H9 (cell line): ENCODE data around the gene PXDN. TPM values are rescaled to one million over a fixed set of nuclear protein-coding genes. Genes with fewer than 3 reads are reported as not detected.
A peak's percentile ranks its signal among the peaks of the same experiment; 100 is the strongest.

Experiments
- DNase-seq: peaks from one replicate; pipeline ENCODE4 v3.0.0-alpha.2; 2017
- H2AFZ ChIP-seq: one replicate; pipeline ENCODE4 v1.6.1; 2013; ENCODE audit warnings: mild to moderate bottlenecking, low read length, control low read depth, moderate library complexity
- H2AK5ac ChIP-seq: 2 replicates; pipeline ENCODE4 v1.6.1; 2013; ENCODE audit warnings: low read length, control low read depth, mixed read lengths; ENCODE audit not compliant: insufficient read length
- H2BK120ac ChIP-seq: one replicate; pipeline ENCODE4 v1.6.1; 2013; ENCODE audit warnings: low read depth, mild to moderate bottlenecking, low read length, control low read depth, inconsistent platforms; ENCODE audit not compliant: poor library complexity, severe bottlenecking
- H2BK12ac ChIP-seq: 2 replicates; pipeline ENCODE4 v1.6.1; 2013; ENCODE audit warnings: low read length, control low read depth, mixed read lengths, low read depth; ENCODE audit not compliant: insufficient read length
- H2BK15ac ChIP-seq: 2 replicates; pipeline ENCODE4 v1.6.1; 2013; ENCODE audit warnings: low read depth, low read length, control low read depth
- H2BK20ac ChIP-seq: one replicate; pipeline ENCODE4 v1.6.1; 2013; ENCODE audit warnings: low read depth, mild to moderate bottlenecking, low read length, control low read depth, inconsistent platforms; ENCODE audit not compliant: poor library complexity, severe bottlenecking
- H2BK5ac ChIP-seq: 2 replicates; pipeline ENCODE4 v1.6.1; 2013; ENCODE audit warnings: low read length, control low read depth, mixed read lengths; ENCODE audit not compliant: insufficient read length
- H3K14ac ChIP-seq: 2 replicates; pipeline ENCODE4 v1.6.1; 2013; ENCODE audit warnings: low read length, control low read depth; ENCODE audit not compliant: insufficient read depth
- H3K18ac ChIP-seq: 2 replicates; pipeline ENCODE4 v1.6.1; 2013; ENCODE audit warnings: low read depth, mild to moderate bottlenecking, mixed read lengths, low read length, control low read depth; ENCODE audit not compliant: insufficient read length
- H3K23ac ChIP-seq: 2 replicates; pipeline ENCODE4 v1.6.1; 2013; ENCODE audit warnings: low read length, control low read depth, mixed read lengths, low read depth; ENCODE audit not compliant: insufficient read length
- H3K23me2 ChIP-seq: 2 replicates; pipeline ENCODE4 v1.6.1; 2013; ENCODE audit warnings: low read depth, mild to moderate bottlenecking, mixed read lengths, low read length, control low read depth; ENCODE audit not compliant: insufficient read length, poor library complexity, severe bottlenecking
- H3K27ac ChIP-seq: 2 replicates; pipeline ENCODE4 v1.5.1; 2013; ENCODE audit warnings: low read length, control low read depth, mixed read lengths, low read depth; ENCODE audit not compliant: insufficient read length
- H3K27me3 ChIP-seq: 2 replicates; pipeline ENCODE4 v1.6.1; 2013; ENCODE audit warnings: low read length, control low read depth, inconsistent platforms; ENCODE audit not compliant: insufficient read depth
- H3K4ac ChIP-seq: 2 replicates; pipeline ENCODE4 v1.6.1; 2013; ENCODE audit warnings: low read depth, mild to moderate bottlenecking, control low read depth, inconsistent platforms, low read length, moderate library complexity
- H3K4me1 ChIP-seq: 2 replicates; pipeline ENCODE4 v1.6.1; 2013; ENCODE audit warnings: low read length, control low read depth, inconsistent platforms; ENCODE audit not compliant: insufficient read depth
- H3K4me2 ChIP-seq: 2 replicates; pipeline ENCODE4 v1.6.1; 2013; ENCODE audit warnings: low read length, control low read depth, mixed read lengths; ENCODE audit not compliant: insufficient read length, insufficient read depth
- H3K56ac ChIP-seq: 2 replicates; pipeline ENCODE4 v1.6.1; 2013; ENCODE audit warnings: low read depth, mild to moderate bottlenecking, mixed read lengths, low read length, control low read depth; ENCODE audit not compliant: insufficient read length
- H3K79me1 ChIP-seq: 2 replicates; pipeline ENCODE4 v1.6.1; 2013; ENCODE audit warnings: low read depth, mild to moderate bottlenecking, moderate library complexity, low read length, control low read depth, inconsistent platforms; ENCODE audit not compliant: insufficient read depth, poor library complexity, severe bottlenecking
- H3K79me2 ChIP-seq: 2 replicates; pipeline ENCODE4 v1.6.1; 2013; ENCODE audit warnings: low read length, control low read depth, inconsistent platforms; ENCODE audit not compliant: insufficient read depth
- H3K9ac ChIP-seq: 2 replicates; pipeline ENCODE4 v1.6.1; 2013; ENCODE audit warnings: low read length, control low read depth, mixed read lengths; ENCODE audit not compliant: insufficient read length; ENCODE audit errors: extremely low read depth
- H3K9me3 ChIP-seq: one replicate; pipeline ENCODE4 v1.6.1; 2013; ENCODE audit warnings: low read depth, low read length, inconsistent platforms; ENCODE audit not compliant: control insufficient read depth
- H3T11ph ChIP-seq: one replicate; pipeline ENCODE4 v1.6.1; 2013; ENCODE audit warnings: mild to moderate bottlenecking, low read length, control low read depth, inconsistent platforms
- H4K20me1 ChIP-seq: one replicate; pipeline ENCODE4 v1.6.1; 2013; ENCODE audit not compliant: control insufficient read depth, insufficient read length, insufficient read depth
- H4K5ac ChIP-seq: 2 replicates; pipeline ENCODE4 v1.6.1; 2013; ENCODE audit warnings: low read depth, mild to moderate bottlenecking, mixed read lengths, low read length, control low read depth; ENCODE audit not compliant: insufficient read length
- H4K8ac ChIP-seq: replicated peaks from 2 replicates; pipeline ENCODE4 v1.6.1; 2013; ENCODE audit warnings: low read length, control low read depth, mixed read lengths, low read depth; ENCODE audit not compliant: insufficient read length
- H4K91ac ChIP-seq: 2 replicates; pipeline ENCODE4 v1.6.1; 2013; ENCODE audit warnings: low read depth, mild to moderate bottlenecking, moderate library complexity, mixed read lengths, low read length, control low read depth; ENCODE audit not compliant: insufficient read length
- H3K27ac Mint-ChIP-seq, 3 experiments: 2 replicates in 2 of 3; 3 replicates in 1 of 3; pipeline ENCODE4 v1.8.0; 2020 to 2021; ENCODE audit warnings: mixed read lengths in 3 of 3, mild to moderate bottlenecking in 1 of 3, moderate library complexity in 1 of 3
- H3K27me3 Mint-ChIP-seq: 2 replicates; pipeline ENCODE4 v1.8.0; 2021; ENCODE audit warnings: low read depth, mild to moderate bottlenecking, moderate library complexity, mixed read lengths
- H3K36me3 Mint-ChIP-seq, 3 experiments: 2 replicates in 2 of 3; 3 replicates in 1 of 3; pipeline ENCODE4 v1.8.0; 2020 to 2021; ENCODE audit warnings: low read depth in 3 of 3, mixed read lengths in 3 of 3; ENCODE audit not compliant: insufficient read depth in 1 of 3
- H3K4me1 Mint-ChIP-seq, 2 experiments: 2 replicates each; pipeline ENCODE4 v1.8.0; 2020; ENCODE audit warnings: mixed read lengths in 2 of 2
- H3K4me3 Mint-ChIP-seq, 2 experiments: 2 replicates in 1 of 2; 3 replicates in 1 of 2; pipeline ENCODE4 v1.8.0; 2020 to 2021; ENCODE audit warnings: mild to moderate bottlenecking in 2 of 2, mixed read lengths in 2 of 2, moderate library complexity in 1 of 2
- H3K9me3 Mint-ChIP-seq, 2 experiments: 2 replicates in 1 of 2; 3 replicates in 1 of 2; pipeline ENCODE4 v1.8.0; 2020; ENCODE audit warnings: mild to moderate bottlenecking in 2 of 2, mixed read lengths in 2 of 2, moderate library complexity in 1 of 2
- CTCF ChIP-seq: fragments of 200-600 bp; sonication (generic); conservative IDR thresholded peaks from 3 replicates; pipeline ENCODE4 v1.8.0; 2021; ENCODE audit warnings: antibody characterized with exemption, mild to moderate bottlenecking
- WGBS: extraction: QIAGEN DNeasy Blood & Tissue Kit; methylation state at CpG from one replicate; pipeline ENCODE4 v1.1.7; 2013; ENCODE audit warnings: missing lambda C conversion rate, low lambda C conversion rate, mixed read lengths; ENCODE audit not compliant: insufficient read length; ENCODE audit errors: extremely low coverage; 5-methylcytosine and 5-hydroxymethylcytosine counted together
- total RNA-seq: library from RNA; stranded (reverse); gene quantifications from 2 replicates; pipeline ENCODE4 v1.2.1, GENCODE V29; 2021

PXDN gene
- total RNA-seq, 1 experiment from 2014 or later: 146 TPM

DNA sequence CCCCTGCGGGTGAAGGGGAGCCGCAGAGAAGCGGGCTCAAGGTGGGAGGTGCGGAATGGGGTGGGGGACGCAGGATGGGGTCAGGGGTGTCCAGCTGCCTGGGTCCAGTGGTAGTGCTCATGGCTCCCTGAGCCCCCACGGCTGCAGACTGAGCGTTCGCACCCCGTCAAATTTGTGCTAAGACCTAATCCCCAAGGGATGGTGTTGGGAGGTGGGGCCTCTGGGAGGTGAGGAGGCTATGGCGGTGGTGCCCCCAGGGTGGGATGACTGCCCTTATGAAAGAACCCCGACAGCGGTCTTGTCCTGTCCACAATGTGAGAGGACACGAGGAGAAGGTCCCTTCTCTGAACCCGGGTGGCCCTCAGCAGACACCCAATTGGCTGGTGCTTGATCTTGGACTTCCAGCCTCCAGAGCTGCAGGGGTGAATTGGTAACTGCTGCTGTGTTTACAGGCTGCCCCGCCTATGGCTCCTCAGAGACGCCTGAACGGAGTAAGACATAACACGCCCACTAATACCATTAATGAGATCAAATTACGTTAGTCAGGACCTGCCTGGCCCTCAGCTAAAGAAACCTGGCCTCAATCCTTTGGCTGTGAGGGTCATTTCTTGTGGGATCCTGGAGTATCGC lies 42.6 kb downstream of the PXDN start:
- Histone ChIP-seq H3K27me3 (no peaks in the 10 kb centered on the region), H3K4me1 (peaks cover 2% of the 10 kb centered on the region; the same call in 1 of the 2 replicates), H4K20me1 (peaks cover 7% of the 10 kb centered on the region), H3T11ph (no peak overlapping the region), H3K27ac (no peak overlapping the region), H3K4me2 (no peak overlapping the region), H3K9me3 (no peaks in the 10 kb centered on the region), H2BK12ac (no peak overlapping the region), H3K79me2 (peaks cover 3% of the 10 kb centered on the region; the same call in 1 of the 2 replicates), H4K5ac (no peak overlapping the region), H2AK5ac (no peak overlapping the region), H2BK5ac (no peak overlapping the region), H3K23ac (no peak overlapping the region), H3K23me2 (no peaks in the 10 kb centered on the region), H2AFZ (no peak overlapping the region), H4K91ac (no peak overlapping the region), H3K4ac (no peak overlapping the region), H3K9ac (no peak overlapping the region), H2BK120ac (no peak overlapping the region), H3K14ac (no peak overlapping the region), H3K56ac (no peak overlapping the region), H3K18ac (no peak overlapping the region), H2BK15ac (no peak overlapping the region), H3K79me1 (no peaks in the 10 kb centered on the region), H4K8ac (no peak overlapping the region), H2BK20ac (no peak overlapping the region)
- no CpG with 5 or more reads among the region's 20 CpGs for WGBS
- H3K27ac Mint-ChIP-seq: peak overlapping the region in 2 of 3 experiments; percentile 62 to 67; a peak in 3 of 7 replicates
- DNase-seq: peak; percentile 70
- no peak overlapping the region; a peak in 1 of 5 replicates for H3K4me3 Mint-ChIP-seq
- no peaks in the 10 kb centered on the region for H3K9me3 Mint-ChIP-seq
- TF ChIP-seq CTCF: no peak
- H3K4me1 Mint-ChIP-seq: peaks cover 42 to 50% of the 10 kb centered on the region in 2 experiments
- no peaks in the 10 kb centered on the region; the same call in 1 of the 2 replicates for H3K27me3 Mint-ChIP-seq
- H3K36me3 Mint-ChIP-seq: no peaks in the 10 kb centered on the region; a peak in 3 of 7 replicates
